Retina (tissue), 1 donor: ENCODE results near the gene HOXC12.

Experiments
- DNase-seq: peaks from one replicate; pipeline ENCODE4 v3.0.0-alpha.2; 2016

HOXC12 gene

DNA sequence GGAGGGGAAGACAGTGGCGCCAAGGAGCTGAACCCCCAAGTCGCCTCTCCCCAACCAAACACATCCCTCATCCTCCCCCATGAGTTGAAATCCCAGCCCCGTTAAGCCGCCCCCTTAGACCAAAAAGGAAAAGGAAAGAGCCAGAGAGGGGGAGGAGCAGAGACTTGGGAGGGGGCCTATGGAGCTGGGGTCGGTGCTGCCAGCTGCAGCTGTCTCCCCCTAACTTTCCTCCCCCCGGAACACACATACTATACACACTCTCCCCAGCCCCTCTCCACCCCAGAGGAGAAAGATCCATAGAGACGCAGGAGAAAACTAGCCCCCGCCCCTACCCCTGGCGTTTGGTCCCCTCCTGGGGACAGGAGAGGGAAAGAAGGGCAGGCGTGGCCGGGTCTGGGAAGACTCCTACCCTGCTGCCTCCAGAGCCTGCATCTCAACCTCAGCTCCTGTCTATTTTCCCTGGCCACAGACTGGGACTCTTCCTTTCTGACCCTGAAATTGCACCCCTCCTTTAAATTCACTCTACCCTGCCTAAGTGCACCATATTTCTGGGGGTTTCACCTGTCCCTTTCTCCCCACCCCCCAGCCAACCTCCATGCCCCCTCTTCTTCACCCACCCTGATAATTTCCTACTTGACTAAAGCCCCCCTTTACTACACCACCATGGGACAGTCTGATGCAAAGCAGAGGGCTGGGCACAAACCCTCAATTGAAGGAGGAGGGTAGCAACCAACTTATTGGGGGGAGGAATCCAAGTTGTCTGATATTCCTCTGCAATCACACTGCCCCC is 43.6 kb downstream of the HOXC12 start:
- DNase-seq: no peak

DNA sequence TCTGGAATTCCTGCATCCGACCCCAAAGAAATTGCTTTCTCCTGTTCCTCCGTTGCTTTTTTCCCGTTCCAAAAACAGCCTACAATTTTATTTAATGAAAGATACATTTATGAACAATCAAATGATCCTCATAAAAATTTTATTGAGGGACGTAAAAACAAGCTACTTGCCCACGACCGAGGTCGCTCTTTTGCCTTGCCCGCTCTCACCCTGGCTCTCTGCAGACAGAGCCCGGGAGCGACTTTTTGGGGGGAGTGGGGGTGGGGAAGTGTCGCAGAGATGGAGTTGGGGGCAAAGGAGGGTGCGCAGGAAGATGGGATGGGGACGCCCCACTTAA is 44.2 kb downstream of the HOXC12 start:
- no peak for DNase-seq

DNA sequence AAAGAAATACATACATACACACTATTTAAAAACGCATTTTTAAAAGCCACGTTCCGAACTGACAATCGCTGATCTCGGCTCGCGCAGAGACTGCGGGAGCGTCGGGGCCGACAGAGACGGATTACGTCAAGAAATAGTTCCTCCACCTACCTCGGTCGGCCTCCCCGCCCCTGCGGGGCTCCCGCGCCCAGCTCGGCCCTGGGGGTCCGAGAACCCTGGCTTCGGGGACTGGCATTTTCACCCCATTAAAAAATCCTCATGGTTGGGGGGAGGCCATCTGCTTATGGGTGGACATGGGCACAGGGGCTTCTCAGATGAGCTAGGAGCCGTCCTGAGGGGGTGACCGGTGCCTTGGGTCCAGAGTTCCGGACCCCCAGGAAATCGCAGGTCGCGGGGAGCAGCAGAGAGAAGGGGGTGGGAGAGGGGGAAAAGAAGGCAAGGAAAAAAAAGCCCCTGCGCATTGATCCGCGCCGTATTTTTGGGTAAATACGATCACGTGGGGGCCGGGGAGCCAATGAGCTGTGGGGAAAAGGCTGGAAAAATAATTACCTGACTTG is 44.9 kb downstream of the HOXC12 start:
- DNase-seq: no peak

DNA sequence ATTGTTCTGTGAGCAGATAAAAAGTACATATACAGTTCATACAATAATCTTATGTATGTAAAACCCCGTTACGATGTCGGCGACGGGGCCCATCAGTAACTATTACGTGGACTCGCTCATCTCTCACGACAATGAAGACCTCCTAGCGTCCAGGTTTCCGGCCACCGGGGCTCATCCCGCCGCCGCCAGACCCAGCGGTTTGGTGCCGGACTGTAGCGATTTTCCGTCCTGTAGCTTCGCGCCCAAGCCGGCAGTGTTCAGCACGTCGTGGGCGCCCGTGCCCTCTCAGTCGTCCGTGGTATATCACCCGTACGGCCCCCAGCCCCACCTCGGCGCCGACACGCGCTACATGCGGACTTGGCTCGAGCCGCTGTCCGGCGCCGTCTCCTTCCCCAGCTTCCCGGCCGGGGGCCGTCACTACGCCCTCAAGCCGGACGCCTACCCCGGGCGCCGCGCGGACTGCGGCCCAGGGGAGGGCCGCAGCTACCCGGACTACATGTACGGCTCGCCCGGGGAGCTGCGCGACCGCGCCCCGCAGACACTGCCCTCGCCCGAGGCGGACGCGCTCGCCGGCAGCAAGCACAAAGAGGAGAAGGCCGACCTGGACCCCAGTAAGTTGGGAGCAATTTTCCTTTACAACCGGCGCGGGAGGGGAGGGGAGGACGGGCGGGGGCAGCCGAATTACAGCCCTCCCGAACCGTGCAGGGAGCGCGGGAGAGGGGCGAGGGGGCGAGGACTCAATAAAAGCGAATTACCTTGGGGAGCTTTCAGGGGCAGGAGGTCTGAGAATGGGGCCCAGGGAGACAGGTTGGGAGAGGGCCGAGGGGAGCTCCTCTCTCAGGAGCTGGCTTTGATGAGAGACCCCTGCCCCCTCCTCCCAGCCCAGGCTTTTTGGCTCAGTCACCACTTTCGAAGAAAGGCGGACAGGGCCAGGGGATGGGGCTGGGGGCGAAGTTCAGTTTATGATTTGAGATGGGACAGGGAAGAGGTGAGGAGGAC is 45.7 kb downstream of the HOXC12 start, which contains the start of gene HOXC9:
TSS of gene HOXC9 (plus strand) at position 46 of the 999 bp plus-strand sequence. CDS start at position 74, 28 bp downstream.
- peak; percentile 71 for DNase-seq

DNA sequence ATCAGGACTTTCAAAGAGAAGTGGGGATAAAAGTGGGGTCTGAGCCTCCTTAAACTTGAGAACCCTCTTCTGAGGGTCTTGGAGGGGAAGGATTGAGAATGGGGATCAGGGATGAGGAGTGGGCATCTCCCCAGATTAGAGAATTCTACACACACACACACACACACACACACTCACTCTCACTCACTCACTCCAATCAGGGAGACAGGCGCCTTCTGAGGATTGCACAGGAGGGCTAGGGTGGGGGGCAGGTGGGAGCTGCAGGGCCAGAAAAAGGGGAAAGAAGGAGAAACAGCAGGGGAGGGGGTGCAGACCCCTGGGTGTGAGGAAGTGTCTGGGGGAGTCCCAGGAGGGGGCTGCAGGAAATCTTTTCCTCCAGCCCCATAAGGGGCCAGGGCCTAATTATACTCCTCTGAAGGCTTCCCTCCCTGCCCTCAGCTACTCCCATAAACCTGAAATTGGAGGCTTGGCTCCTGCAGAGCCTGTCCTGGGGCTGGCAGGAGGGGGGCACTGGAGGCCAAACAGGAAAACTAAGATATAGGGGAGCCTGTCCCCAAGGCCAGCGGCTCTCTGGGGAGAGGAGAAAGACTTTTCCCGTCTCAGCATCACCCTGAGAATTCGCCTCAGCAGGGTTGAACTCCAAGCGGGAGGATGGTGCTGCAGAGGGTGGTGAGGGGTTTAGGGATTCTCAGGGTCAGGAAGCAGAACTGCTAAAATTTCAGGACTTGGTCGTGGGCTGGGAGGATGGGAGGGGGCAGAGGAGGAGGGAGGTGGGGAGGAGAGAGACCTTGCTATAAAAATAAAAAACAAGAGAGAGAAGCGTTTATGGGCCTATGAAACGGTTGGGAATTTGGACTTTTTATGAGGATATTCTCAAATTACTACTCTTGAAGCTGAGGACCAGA is 46.8 kb downstream of the HOXC12 start:
- DNase-seq: no peak

DNA sequence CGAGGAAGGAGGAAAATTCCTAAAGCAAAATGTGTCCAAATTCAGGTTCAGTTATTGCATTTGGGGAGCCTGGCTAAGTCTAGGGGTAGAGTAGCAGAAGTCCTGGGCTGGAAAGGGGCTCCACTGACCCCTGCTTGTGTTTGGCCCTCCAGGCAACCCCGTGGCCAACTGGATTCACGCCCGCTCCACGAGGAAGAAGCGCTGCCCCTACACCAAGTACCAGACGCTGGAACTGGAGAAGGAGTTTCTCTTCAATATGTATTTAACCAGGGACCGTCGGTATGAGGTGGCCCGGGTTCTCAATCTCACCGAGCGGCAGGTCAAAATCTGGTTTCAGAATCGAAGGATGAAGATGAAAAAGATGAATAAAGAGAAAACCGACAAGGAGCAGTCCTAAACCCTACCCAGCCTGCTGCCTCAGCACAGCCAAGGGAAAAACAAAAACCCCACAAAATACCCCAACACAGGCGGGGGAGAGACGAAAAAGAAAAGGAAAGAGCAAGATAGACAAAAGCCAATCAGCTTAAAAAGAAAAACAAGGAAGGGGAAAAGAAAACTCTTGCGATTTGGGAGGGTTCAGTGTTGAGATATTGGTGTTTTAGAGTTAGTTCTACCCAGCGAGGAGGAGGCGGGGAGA is 47.7 kb downstream of the HOXC12 start:
- DNase-seq: no peak

DNA sequence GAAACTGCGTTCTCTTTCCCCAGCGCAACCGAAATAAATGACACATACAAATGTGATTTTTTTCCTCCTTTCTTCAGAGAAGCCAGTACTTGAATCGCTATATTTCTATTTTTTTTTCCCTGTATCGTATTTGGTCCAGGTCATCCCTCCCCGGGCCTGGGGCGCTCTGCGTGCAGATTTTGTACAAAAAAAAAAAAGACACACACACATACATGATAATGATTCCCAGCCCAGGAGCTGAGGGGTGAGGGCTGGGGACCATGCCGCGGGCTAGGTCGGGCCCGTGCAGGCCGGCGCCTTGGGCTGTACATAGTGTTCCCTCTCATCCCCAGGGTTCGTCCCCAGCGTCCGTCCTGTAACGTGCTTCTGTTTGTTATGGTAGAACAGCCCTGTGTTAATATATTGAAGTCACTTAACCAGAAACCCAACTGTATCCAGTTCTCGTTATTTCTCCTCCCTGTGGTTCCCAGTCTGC is 48.2 kb downstream of the HOXC12 start:
- no peak for DNase-seq

DNA sequence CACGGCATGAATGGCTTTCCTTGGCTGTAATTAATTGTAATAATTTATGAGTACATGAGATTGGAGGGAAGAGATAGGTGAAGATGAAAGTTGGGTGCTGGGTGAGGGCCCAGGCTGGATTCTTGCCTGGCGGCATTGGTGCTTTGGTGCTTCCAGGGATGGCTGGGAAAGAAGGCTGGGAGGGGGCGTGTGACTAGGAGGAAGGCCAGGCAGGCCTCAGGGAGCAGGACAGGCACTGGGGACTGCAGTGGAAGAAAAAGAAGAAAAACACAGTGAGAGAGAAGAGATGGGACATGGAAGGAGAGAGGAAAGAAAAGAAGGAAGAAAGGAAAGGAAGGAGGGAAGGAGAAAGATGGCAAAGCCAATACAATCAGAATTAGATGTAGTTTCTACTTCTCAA is 48.9 kb downstream of the HOXC12 start:
- no peak for DNase-seq

DNA sequence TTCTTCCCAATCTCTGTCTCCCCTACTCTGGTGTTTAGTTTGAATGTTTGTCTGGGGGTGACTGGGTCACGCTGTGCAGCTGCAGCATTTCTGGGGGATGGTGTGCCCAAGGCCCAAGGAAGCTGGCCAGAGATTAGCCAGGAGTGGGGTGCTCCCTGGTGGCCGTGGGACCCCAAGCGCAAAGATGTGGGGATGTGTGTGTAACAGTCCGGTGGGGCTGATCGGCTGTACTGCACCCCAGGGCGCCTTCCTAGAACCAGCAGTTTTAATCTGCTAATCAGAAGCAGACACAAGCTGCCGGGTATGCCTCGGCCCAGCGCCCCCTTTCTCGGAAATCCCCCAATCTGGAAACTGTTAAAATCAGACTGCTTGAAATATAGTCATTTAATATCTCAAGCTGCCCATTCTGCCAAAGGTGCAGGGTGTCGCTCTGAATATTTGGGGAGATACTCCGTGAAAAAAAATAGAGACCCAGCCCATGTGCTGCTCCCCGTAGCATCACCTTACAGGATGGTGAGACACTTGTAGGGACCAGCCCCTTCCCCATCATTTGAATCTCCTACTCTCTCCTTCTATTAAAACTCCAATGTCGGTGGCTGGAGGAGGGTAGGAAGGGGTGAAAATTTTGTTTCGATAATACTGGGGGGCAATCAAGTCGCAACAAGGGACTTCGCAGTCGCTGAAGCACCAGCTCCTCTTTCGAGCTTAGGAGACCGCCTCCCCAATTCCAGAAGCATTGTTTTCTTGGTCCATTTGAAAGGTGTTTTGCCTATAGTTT is 49.5 kb downstream of the HOXC12 start:
- no peak for DNase-seq

DNA sequence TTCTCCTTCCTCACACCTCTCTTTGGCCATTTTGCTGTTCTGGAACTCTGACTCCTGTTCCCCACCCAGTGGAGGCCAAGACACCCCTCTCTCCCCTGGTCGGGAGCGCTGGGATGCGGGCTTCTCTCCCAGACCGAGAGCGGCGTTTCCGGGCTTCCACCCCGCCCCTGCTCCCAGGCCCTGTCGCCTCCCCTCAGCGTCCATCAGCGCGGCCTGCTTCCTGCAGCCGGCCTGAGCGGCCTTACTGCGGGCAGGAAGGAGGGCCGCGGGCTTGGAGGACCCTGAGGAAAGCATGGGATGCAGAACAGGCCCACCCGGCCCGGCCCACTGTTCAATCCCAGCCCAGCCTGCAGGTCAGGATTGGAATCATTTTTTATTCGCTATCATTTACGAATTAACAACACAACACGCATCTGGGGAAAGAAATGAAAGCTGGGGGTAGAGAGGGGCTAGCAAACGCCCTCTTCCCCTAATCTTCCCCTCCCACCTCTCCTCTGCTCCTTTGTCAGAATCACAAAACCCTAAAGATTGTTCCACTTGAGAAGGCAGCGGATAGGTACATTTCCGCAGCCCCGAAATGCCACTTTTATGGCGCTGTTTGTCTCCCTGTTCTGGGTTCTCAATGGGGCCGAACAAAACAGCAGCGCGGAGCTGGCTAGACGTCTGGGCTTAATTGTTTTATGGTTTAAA is 50.3 kb downstream of the HOXC12 start:
- no peak for DNase-seq

DNA sequence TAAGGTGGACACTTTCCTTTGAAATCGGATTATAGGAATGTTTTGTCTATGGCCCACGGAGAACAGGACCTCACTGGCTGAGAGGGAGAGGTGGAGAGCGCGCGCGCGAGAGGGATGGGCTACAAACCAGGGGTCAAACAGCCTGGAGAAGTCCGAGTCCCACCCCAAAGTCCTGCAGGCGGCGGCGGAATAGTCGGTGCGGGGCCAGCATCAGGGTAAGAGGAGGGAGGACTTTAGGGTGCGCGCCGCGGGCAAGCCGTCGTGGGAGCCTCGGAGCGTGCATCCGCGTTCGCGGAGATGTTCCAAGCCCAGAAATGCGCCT is 50.8 kb downstream of the HOXC12 start:
- no peak for DNase-seq

DNA sequence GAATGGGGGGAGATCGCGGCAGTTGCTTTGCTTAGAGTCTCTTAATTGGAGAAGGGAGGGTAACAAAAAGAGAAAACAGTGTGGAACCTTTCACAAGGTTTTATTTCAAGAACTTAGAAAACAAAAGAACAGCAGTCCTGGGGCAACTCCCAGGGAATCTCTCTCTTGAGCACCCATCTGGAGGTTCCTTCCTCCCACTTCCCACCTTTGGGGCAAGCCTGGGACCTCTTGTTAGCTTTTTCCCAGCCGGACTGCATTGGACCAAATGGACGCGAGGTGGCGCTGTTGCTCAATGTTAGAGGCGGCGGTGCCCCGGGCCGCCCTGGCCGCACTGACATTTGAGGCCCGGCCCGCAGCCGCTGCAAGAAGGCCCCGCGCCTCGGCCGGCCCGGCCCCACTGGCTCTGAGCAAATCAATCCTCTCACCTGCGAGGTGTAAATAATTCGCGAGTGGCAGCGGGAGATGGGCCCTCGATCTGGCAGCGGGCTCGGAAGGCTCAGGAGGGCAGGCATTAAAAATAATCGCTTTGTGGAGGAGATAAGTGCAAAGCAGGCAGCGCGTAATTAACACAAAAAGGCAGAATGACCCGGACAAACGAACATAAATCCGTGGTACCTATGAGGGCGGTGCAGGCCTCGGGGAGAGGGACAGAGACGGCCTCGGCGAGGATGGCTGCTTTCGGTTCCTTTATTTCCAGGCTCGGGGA is 51.3 kb downstream of the HOXC12 start:
- peak; percentile 94 for DNase-seq

DNA sequence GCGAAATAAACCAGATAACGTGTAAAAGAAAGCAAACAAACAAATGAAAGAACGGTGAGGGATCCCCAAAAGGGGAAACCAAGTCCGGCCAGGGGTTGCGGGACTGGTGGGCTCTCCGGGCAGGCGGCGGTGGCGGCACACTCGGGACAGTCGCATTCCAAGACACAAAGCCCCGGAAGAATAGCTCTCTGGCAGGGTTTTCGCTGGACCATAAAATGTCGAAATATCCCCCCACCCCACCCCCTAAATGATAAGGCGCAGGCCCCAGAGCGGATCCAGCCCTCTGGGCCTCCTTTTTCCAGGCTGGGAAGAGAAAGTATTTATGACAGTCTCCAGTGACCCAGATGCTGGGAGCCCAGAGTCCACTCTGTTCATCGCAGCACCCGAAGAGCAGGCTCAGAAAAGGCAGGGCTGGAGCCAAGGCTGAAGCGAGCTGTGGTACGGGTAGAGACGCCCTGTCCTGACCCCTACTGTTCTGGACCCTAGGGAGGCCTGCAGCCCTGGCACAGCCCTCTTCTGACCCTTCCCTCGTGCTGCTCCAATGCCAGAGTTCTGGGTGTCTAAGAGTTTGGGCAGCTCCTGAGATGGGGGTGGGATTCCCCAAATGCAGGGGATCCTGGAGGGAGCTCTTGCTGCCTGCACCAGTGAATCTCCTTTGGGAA is 52.0 kb downstream of the HOXC12 start:
- no peak for DNase-seq

DNA sequence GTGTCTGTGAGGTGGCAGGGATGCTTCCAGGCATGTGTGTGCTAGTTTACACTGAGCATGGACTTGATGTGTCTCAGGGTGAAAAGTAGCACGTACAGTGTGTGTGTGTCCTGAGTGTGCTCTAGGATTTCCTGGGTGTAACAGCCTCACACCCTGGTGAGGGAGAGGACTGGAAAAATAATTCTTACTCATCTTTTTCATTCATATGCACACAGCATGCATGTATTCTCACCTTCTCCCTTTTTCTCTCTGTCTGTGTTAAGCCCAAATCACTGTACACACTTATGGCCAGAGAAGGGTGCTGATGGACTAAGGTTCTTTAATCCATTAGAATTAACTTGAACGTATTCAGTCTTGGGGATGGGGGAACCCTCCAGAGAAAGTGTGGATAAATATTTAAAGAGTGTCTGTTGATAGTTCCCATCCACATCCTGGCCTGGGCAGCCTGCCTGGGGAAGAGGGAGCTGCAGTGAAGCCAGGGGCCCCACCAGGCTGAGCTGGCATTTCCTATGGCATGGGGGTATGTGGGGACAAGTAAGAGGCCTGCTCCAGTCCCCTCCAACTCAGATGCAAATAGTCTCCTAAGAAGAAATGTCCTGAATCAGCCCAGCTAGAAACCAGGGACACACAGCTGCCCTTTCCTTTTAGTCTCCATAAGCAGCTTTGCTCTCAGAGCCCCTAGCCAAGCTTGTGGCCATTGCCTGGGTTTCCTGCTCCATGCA is 53.0 kb downstream of the HOXC12 start:
- no peak for DNase-seq

DNA sequence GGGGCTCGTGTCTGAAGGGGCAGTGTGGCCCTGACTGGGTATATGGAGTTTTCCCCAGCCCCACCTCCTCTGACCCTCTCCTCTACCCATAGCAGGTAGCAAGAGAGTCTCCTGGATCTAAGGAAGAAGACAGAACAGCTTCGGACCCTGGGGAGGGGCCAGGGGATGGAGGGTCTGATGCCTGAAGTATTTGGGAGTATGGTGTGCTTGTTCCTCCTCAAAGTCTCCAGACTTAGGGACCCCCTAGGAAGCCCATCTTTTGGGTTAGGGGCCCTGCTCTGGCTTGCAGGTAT is 53.5 kb downstream of the HOXC12 start:
- DNase-seq: no peak
